ENCODE results near the gene XPO4. TPM values are rescaled to one million over a fixed set of nuclear protein-coding genes. Genes with fewer than 3 reads are reported as not detected.

Gene XPO4
- total and polyA plus RNA-seq, 10 of the 15 experiments (the other 5 are each of a cell fraction or from before 2014, with no cell fraction given): 3.6 to 24.9 (median 18.4) TPM

GRCh38 chr13:20787180-20787579, 115.4 kb downstream of the XPO4 start:
- Histone ChIP-seq H3K27ac (ENCODE audit: control insufficient read depth, insufficient read depth) (no peak overlapping the region), H3K4me3 (no peak overlapping the region), H3K27me3 (replicated peaks in 1 of 2; ENCODE audit: control insufficient read depth in 2 of 2, insufficient read depth in 2 of 2, low read length in 1 of 2) (no peaks in the 10 kb centered on the region), H2AFZ (ENCODE audit: control insufficient read depth, low read depth, low read length) (no peak overlapping the region), H3K9ac (ENCODE audit: control insufficient read depth, insufficient read depth, low read length) (no peak overlapping the region), H3K36me3 (ENCODE audit: control insufficient read depth in 2 of 2, insufficient read depth in 2 of 2, low read length in 1 of 2) (peaks cover 0 to 7% of the 10 kb centered on the region in 2 experiments), H3K9me3 (replicated peaks; ENCODE audit: control insufficient read depth, insufficient read depth, low read length) (no peaks in the 10 kb centered on the region), H3K79me2 (ENCODE audit: control insufficient read depth, insufficient read depth, low read length) (no peaks in the 10 kb centered on the region), H3K4me1 (ENCODE audit: control insufficient read depth, insufficient read depth, low read length) (peaks cover 6% of the 10 kb centered on the region), H3K4me2 (ENCODE audit: control insufficient read depth, insufficient read depth) (no peak overlapping the region), H4K20me1 (ENCODE audit: control insufficient read depth, insufficient read depth) (no peaks in the 10 kb centered on the region)
- in situ Hi-C loops (cut with MboI): no loop called here
- RAD21 ChIA-PET (ENCODE audit: unreplicated experiment): no interaction called here
- BruUV-seq (replicated peaks): no TSS peak
- intact Hi-C loops (cut with micrococcal nuclease; ENCODE audit: unreplicated experiment): no loop called here
- ATAC-seq (no peak), DNase-seq (ENCODE audit: low read depth, low spot score) (no peak), FAIRE-seq (no peak)
- POLR2A ChIA-PET: no interaction called here
- 91% methylated on average over 5 of the region's 5 CpGs for WGBS (ENCODE audit: insufficient coverage, insufficient replicate concordance, low lambda C conversion rate, missing lambda C conversion rate)
- CTCF ChIA-PET: no interaction called here
- SMC1A ChIA-PET (ENCODE audit: uncharacterized antibody, unreplicated experiment): interaction anchor here (1.0 to 2.4 kb wide), 4 partner anchors 8 to 291 kb away, joined by 3 to 6 read pairs (median 4); partner anchors contain the start of gene EEF1AKMT1
- TF ChIP-seq CREM (IDR thresholded peaks at IDR 0.05; ENCODE audit: low read depth): no peak
- TF ChIP-seq SPI1 (IDR thresholded peaks at IDR 0.05; ENCODE audit: borderline replicate concordance, insufficient read depth, low read depth, low read length): no peak
- TF ChIP-seq TCF12 (IDR thresholded peaks at IDR 0.05; ENCODE audit: low read depth, low read length): no peak
- TF ChIP-seq ZNF217 (IDR thresholded peaks at IDR 0.05): no peak
- no peak for TF ChIP-seq ZBED1 (IDR thresholded peaks at IDR 0.05; ENCODE audit: borderline replicate concordance)
- no peak for TF ChIP-seq EED (IDR thresholded peaks at IDR 0.05; ENCODE audit: low read depth)
- no peak for TF ChIP-seq TARDBP (IDR thresholded peaks at IDR 0.05; ENCODE audit: borderline replicate concordance)
- no peak for TF ChIP-seq RELB (IDR thresholded peaks at IDR 0.05; ENCODE audit: low read depth)
- TF ChIP-seq USF2 (IDR thresholded peaks at IDR 0.05; ENCODE audit: borderline replicate concordance, low read depth, low read length): no peak
- no peak for TF ChIP-seq ESRRA (IDR thresholded peaks at IDR 0.05; ENCODE audit: low read length)
- no peak for TF ChIP-seq EGR1 (IDR thresholded peaks at IDR 0.05; ENCODE audit: borderline replicate concordance in 1 of 2, low read depth in 2 of 2, low read length in 2 of 2)
- no peak for TF ChIP-seq ZNF622 (IDR thresholded peaks at IDR 0.05)
- no peak for TF ChIP-seq CEBPZ (IDR thresholded peaks at IDR 0.05; ENCODE audit: low read depth, low read length)
- TF ChIP-seq REST (IDR thresholded peaks at IDR 0.05; ENCODE audit: low read depth, low read length): no peak
- TF ChIP-seq SMC3 (IDR thresholded peaks at IDR 0.05; ENCODE audit: borderline replicate concordance, low read length): no peak
- no peak for TF ChIP-seq ZNF384 (IDR thresholded peaks at IDR 0.05; ENCODE audit: borderline replicate concordance, low read depth, low read length)

All from GM12878 (cell line).